H1 (cell line): Measurements from ENCODE around the gene HOATZ. TPM values are rescaled to one million over a fixed set of nuclear protein-coding genes. Genes with fewer than 3 reads are reported as not detected.

Experiments
- CTCF ChIA-PET: fragments of 300-600 bp; sonication (Branson Sonifier 250); formaldehyde crosslinking; loops from one replicate; lab custom pipeline; 2021; ENCODE audit not compliant: partially characterized antibody; lab: Charles Lee
- POLR2A ChIA-PET: fragments of 300-600 bp; sonication (Branson Sonifier 250); formaldehyde crosslinking; loops from one replicate; lab custom pipeline; 2021; ENCODE audit warnings: inconsistent platforms; ENCODE audit not compliant: partially characterized antibody; lab: Charles Lee
- DNase-seq, 2 experiments: peaks; one replicate each; pipeline versions ENCODE4 v3.0.0 to v3.0.0-alpha.2; 2010 to 2022; ENCODE audit warnings: low spot score in 2 of 2, low read depth in 1 of 2, mixed read lengths in 1 of 2
- FAIRE-seq: peaks from 2 replicates; lab custom pipeline; 2011; peaks lifted over from hg19 to GRCh38; lab: Jason Lieb, UNC
- H2AFZ ChIP-seq: 2 replicates; pipeline ENCODE4 v1.8.1; 2012; ENCODE audit warnings: low read length, inconsistent platforms
- H2AK5ac ChIP-seq: 2 replicates; pipeline ENCODE4 v1.6.1; 2013; ENCODE audit warnings: low read depth, low read length
- H2BK120ac ChIP-seq: replicated peaks from 2 replicates; pipeline ENCODE3; 2013; ENCODE audit warnings: low read depth, low read length, inconsistent platforms
- H2BK12ac ChIP-seq: 2 replicates; pipeline ENCODE4 v1.6.1; 2013; ENCODE audit warnings: low read depth, low read length
- H2BK15ac ChIP-seq: 2 replicates; pipeline ENCODE4 v1.6.1; 2013; ENCODE audit warnings: low read length
- H2BK20ac ChIP-seq: 2 replicates; pipeline ENCODE4 v1.6.1; 2013; ENCODE audit warnings: low read length
- H2BK5ac ChIP-seq: 2 replicates; pipeline ENCODE4 v1.6.1; 2013; ENCODE audit warnings: low read depth, low read length
- H3K14ac ChIP-seq: 2 replicates; pipeline ENCODE4 v1.6.1; 2013; ENCODE audit warnings: inconsistent platforms; ENCODE audit not compliant: insufficient read length
- H3K18ac ChIP-seq: 2 replicates; pipeline ENCODE4 v1.6.1; 2013; ENCODE audit warnings: low read length; ENCODE audit errors: extremely low read depth
- H3K23ac ChIP-seq: 2 replicates; pipeline ENCODE4 v1.6.1; 2013; ENCODE audit warnings: inconsistent platforms; ENCODE audit not compliant: insufficient read length
- H3K23me2 ChIP-seq: 2 replicates; pipeline ENCODE4 v1.6.1; 2013; ENCODE audit warnings: low read depth, low read length
- H3K27ac ChIP-seq: 2 replicates; pipeline ENCODE4 v1.6.1; 2011; ENCODE audit warnings: low read depth, low read length, inconsistent platforms
- H3K27me3 ChIP-seq, 4 experiments: replicated peaks in 1 of 4; 1 replicate in 1 of 4; 2 replicates in 3 of 4; pipeline versions ENCODE4 v1.6.1 to v1.8.1; 2011 to 2013; ENCODE audit warnings: low read length in 3 of 4, mild to moderate bottlenecking in 3 of 4, inconsistent platforms in 2 of 4, mixed read lengths in 2 of 4, moderate library complexity in 1 of 4; ENCODE audit not compliant: control insufficient read depth in 3 of 4, insufficient read depth in 3 of 4; ENCODE audit errors: extremely low read depth in 1 of 4
- H3K36me3 ChIP-seq, 4 experiments: 2 replicates each; pipeline versions ENCODE4 v1.6.1 to v1.8.1; 2011 to 2013; ENCODE audit warnings: mild to moderate bottlenecking in 4 of 4, low read length in 3 of 4, moderate library complexity in 2 of 4, control low read depth in 1 of 4, inconsistent platforms in 1 of 4; ENCODE audit not compliant: insufficient read depth in 4 of 4, control insufficient read depth in 2 of 4
- H3K4ac ChIP-seq: replicated peaks from 2 replicates; pipeline ENCODE3; 2013; ENCODE audit warnings: low read length, low read depth, mixed read lengths, inconsistent platforms; ENCODE audit not compliant: insufficient read length
- H3K4me1 ChIP-seq, 4 experiments: replicated peaks in 1 of 4; 1 replicate in 1 of 4; 2 replicates in 3 of 4; pipeline versions ENCODE4 v1.6.1 to v1.8.1; 2011 to 2013; ENCODE audit warnings: low read length in 3 of 4, inconsistent platforms in 2 of 4, mixed read lengths in 1 of 4; ENCODE audit not compliant: insufficient read depth in 4 of 4, control insufficient read depth in 3 of 4
- H3K4me2 ChIP-seq, 2 experiments: 2 replicates each; pipeline versions ENCODE4 v1.6.1 to v1.8.1; 2011 to 2013; ENCODE audit warnings: low read depth in 2 of 2, low read length in 2 of 2, control low read depth in 1 of 2, inconsistent platforms in 1 of 2, mild to moderate bottlenecking in 1 of 2; ENCODE audit not compliant: insufficient read depth in 1 of 2
- H3K4me3 ChIP-seq, 4 experiments: fragments of 200-600, 300-600 bp in 1 of 4; sonication (generic), shearing (Covaris generic), sonication (Bioruptor Twin) in 1 of 4; 2 replicates each; pipeline versions ENCODE4 v1.5.1 to v1.8.1; 2011 to 2016; ENCODE audit warnings: low read length in 4 of 4, low read depth in 3 of 4, control low read depth in 2 of 4, inconsistent platforms in 2 of 4, mild to moderate bottlenecking in 2 of 4, mixed read lengths in 1 of 4, moderate library complexity in 1 of 4; ENCODE audit not compliant: insufficient read depth in 2 of 4; ENCODE audit errors: extremely low read depth in 1 of 4
- H3K56ac ChIP-seq: replicated peaks from 2 replicates; pipeline ENCODE3; 2013; ENCODE audit warnings: low read depth, mild to moderate bottlenecking, mixed read lengths, low read length, inconsistent platforms; ENCODE audit not compliant: insufficient read length
- H3K79me1 ChIP-seq: 2 replicates; pipeline ENCODE4 v1.6.1; 2013; ENCODE audit warnings: low read depth, low read length, control low read depth
- H3K79me2 ChIP-seq, 2 experiments: 2 replicates each; pipeline versions ENCODE4 v1.6.1 to v1.8.1; 2012 to 2013; ENCODE audit warnings: low read length in 2 of 2, mild to moderate bottlenecking in 2 of 2, inconsistent platforms in 1 of 2; ENCODE audit not compliant: insufficient read depth in 2 of 2, control insufficient read depth in 1 of 2
- H3K9ac ChIP-seq, 4 experiments: replicated peaks in 1 of 4; 1 replicate in 1 of 4; 2 replicates in 3 of 4; pipeline versions ENCODE4 v1.6.1 to v1.8.1; 2011 to 2013; ENCODE audit warnings: low read depth in 3 of 4, low read length in 3 of 4, control low read depth in 2 of 4, mild to moderate bottlenecking in 2 of 4, moderate library complexity in 2 of 4, inconsistent platforms in 1 of 4; ENCODE audit errors: extremely low read depth in 1 of 4
- H3K9me3 ChIP-seq, 2 experiments: 2 replicates each; pipeline versions ENCODE4 v1.6.1 to v1.8.1; 2012 to 2013; ENCODE audit warnings: mild to moderate bottlenecking in 2 of 2, moderate library complexity in 2 of 2, control low read depth in 1 of 2, inconsistent platforms in 1 of 2, low read depth in 1 of 2, low read length in 1 of 2, mixed read lengths in 1 of 2; ENCODE audit not compliant: insufficient read depth in 2 of 2
- H4K20me1 ChIP-seq, 2 experiments: replicated peaks in 1 of 2; 2 replicates each; pipeline versions ENCODE3 to v1.8.1; 2011 to 2013; ENCODE audit warnings: inconsistent platforms in 2 of 2, low read length in 2 of 2, mild to moderate bottlenecking in 1 of 2; ENCODE audit not compliant: insufficient read depth in 2 of 2, control insufficient read depth in 1 of 2
- H4K5ac ChIP-seq: 2 replicates; pipeline ENCODE4 v1.6.1; 2013; ENCODE audit warnings: low read length, low read depth, mixed read lengths, inconsistent platforms; ENCODE audit not compliant: insufficient read length
- H4K8ac ChIP-seq: 2 replicates; pipeline ENCODE4 v1.8.0; 2013; ENCODE audit warnings: mild to moderate bottlenecking, moderate library complexity, low read length, inconsistent platforms; ENCODE audit not compliant: insufficient read depth; ENCODE audit errors: extremely low read depth
- H4K91ac ChIP-seq: replicated peaks from 2 replicates; pipeline ENCODE3; 2013; ENCODE audit warnings: low read length, mixed read lengths, inconsistent platforms; ENCODE audit not compliant: insufficient read length
- KDM5A ChIP-seq: fragments of 200-600 bp; IDR thresholded peaks from 2 replicates; pipeline ENCODE4 v1.7.1; 2012; ENCODE audit warnings: mild to moderate bottlenecking, low read length, inconsistent platforms, mixed read lengths
- RAD21 ChIP-seq, 2 experiments: IDR thresholded peaks in 1 of 2; conservative IDR thresholded peaks in 1 of 2; 2 replicates each; pipeline ENCODE4 v1.6.1; 2011; ENCODE audit warnings: low read depth in 2 of 2, low read length in 2 of 2, improper control_type of control experiment in 1 of 2, inconsistent platforms in 1 of 2, mild to moderate bottlenecking in 1 of 2, moderate library complexity in 1 of 2
- WGBS, 2 experiments: shearing (Covaris generic) in 1 of 2; methylation state at CpG; one replicate each; pipeline versions ENCODE4 v1.1.6 to v1.1.7; 2013 to 2015; ENCODE audit warnings: low lambda C conversion rate in 2 of 2, mixed read lengths in 2 of 2, inconsistent platforms in 1 of 2, low coverage in 1 of 2, missing lambda C conversion rate in 1 of 2; ENCODE audit not compliant: insufficient replicate concordance in 2 of 2, insufficient coverage in 1 of 2, insufficient read length in 1 of 2; ENCODE audit errors: extremely low coverage in 1 of 2, missing lambda C conversion rate in 1 of 2; 5-methylcytosine and 5-hydroxymethylcytosine counted together
- polyA plus RNA-seq, 7 experiments: library from polyadenylated mRNA; depleted of rRNA in 3 of 7; stranded (reverse) in 5 of 7; unstranded in 2 of 7; fragments of >200 nt in 5 of 7; fragments of 200-250 nt in 2 of 7; gene quantifications; 1 replicate in 5 of 7; 2 replicates in 1 of 7; 4 replicates in 1 of 7; pipeline versions ENCODE4 v1.2.1 to v1.2.3, GENCODE V29; 2011 to 2013; ENCODE audit warnings: missing spikeins in 2 of 7, mixed read lengths in 2 of 7
- total RNA-seq: library from RNA; stranded (reverse); fragmentation: NEBNext Ultra II Directional; extraction: Animal tissue kit (Norgen Biotek cat#: 25700); gene quantifications from 2 replicates; pipeline ENCODE4 v1.2.1, GENCODE V29; 2021

HOATZ gene
- total and polyA plus RNA-seq, 2 of the 8 experiments (the other 6 are each of a cell fraction or from before 2014, with no cell fraction given) = not detected

- H3K4me1 ChIP-seq = no peaks in the 10 kb centered on the region
- no peaks in the 10 kb centered on the region for H3K9me3 ChIP-seq
- TF ChIP-seq KDM5A = no peak
- peak; percentile 37 to 39; a peak in 3 of 4 replicates for TF ChIP-seq RAD21 (IDR thresholded peaks at IDR 0.05 in 1 of 2, conservative IDR thresholded peaks at IDR 0.05 in 1 of 2; ENCODE audit: low read depth in 2 of 2, low read length in 2 of 2)
- no peak overlapping the region for H2BK15ac ChIP-seq
- WGBS, 2 experiments = 87% methylated on average over 7 of the region's 7 CpGs; no CpG with 5 or more reads in 1 of the 2 experiments
- H3K27me3 ChIP-seq = no peaks in the 10 kb centered on the region
- no peak overlapping the region for H4K91ac ChIP-seq
- no peak overlapping the region for H2AK5ac ChIP-seq
- H2BK120ac ChIP-seq = no peak overlapping the region
- FAIRE-seq = no peak
- H3K79me1 ChIP-seq = no peaks in the 10 kb centered on the region
- no peak overlapping the region for H2BK5ac ChIP-seq
- H2BK12ac ChIP-seq = no peak overlapping the region
- no peak overlapping the region for H4K8ac ChIP-seq
- H2BK20ac ChIP-seq = no peak overlapping the region
- no peak for DNase-seq
- no peak overlapping the region for H3K18ac ChIP-seq
- H3K4me2 ChIP-seq = no peak overlapping the region
- H3K4ac ChIP-seq = no peak overlapping the region
- POLR2A ChIA-PET = interaction anchor here (0.9 kb wide), 1 partner anchor 9 kb away, joined by 3 read pairs; no protein-coding TSS in a partner anchor
- H3K23me2 ChIP-seq = no peaks in the 10 kb centered on the region
- H3K9ac ChIP-seq = no peak overlapping the region
- no peak overlapping the region for H4K5ac ChIP-seq
- H3K27ac ChIP-seq = no peak overlapping the region
- no peak overlapping the region for H3K4me3 ChIP-seq
- no peaks in the 10 kb centered on the region for H4K20me1 ChIP-seq
- no peak overlapping the region for H3K56ac ChIP-seq
- no peaks in the 10 kb centered on the region for H3K79me2 ChIP-seq
- CTCF ChIA-PET = interaction anchor here (0.7 to 1.3 kb wide), 4 partner anchors 12 to 202 kb away, joined by 3 to 6 read pairs (median 4); no protein-coding TSS in a partner anchor
- no peak overlapping the region for H3K23ac ChIP-seq
- H2AFZ ChIP-seq = no peak overlapping the region
- no peaks in the 10 kb centered on the region for H3K36me3 ChIP-seq
- no peak overlapping the region for H3K14ac ChIP-seq
Observed at GRCh38 chr11:111574373-111575225, 60.0 kb downstream of the HOATZ start.
